H1 (cell line): ENCODE measurements around the gene GNB1. TPM values are rescaled to one million over a fixed set of nuclear protein-coding genes. Genes with fewer than 3 reads are reported as not detected.

Source experiments
- CTCF ChIA-PET: fragments of 300-600 bp; sonication (Branson Sonifier 250); formaldehyde crosslinking; loops from one replicate; lab custom pipeline; 2021; ENCODE audit not compliant: partially characterized antibody; lab: Charles Lee
- POLR2A ChIA-PET: fragments of 300-600 bp; sonication (Branson Sonifier 250); formaldehyde crosslinking; loops from one replicate; lab custom pipeline; 2021; ENCODE audit warnings: inconsistent platforms; ENCODE audit not compliant: partially characterized antibody; lab: Charles Lee
- DNase-seq, 2 experiments: peaks; one replicate each; pipeline versions ENCODE4 v3.0.0 to v3.0.0-alpha.2; 2010 to 2022; ENCODE audit warnings: low spot score in 2 of 2, low read depth in 1 of 2, mixed read lengths in 1 of 2
- FAIRE-seq: peaks from 2 replicates; lab custom pipeline; 2011; peaks lifted over from hg19 to GRCh38; lab: Jason Lieb, UNC
- H2AFZ ChIP-seq: 2 replicates; pipeline ENCODE4 v1.8.1; 2012; ENCODE audit warnings: low read length, inconsistent platforms
- H2AK5ac ChIP-seq: 2 replicates; pipeline ENCODE4 v1.6.1; 2013; ENCODE audit warnings: low read depth, low read length
- H2BK120ac ChIP-seq: replicated peaks from 2 replicates; pipeline ENCODE3; 2013; ENCODE audit warnings: low read depth, low read length, inconsistent platforms
- H2BK12ac ChIP-seq: 2 replicates; pipeline ENCODE4 v1.6.1; 2013; ENCODE audit warnings: low read depth, low read length
- H2BK15ac ChIP-seq: 2 replicates; pipeline ENCODE4 v1.6.1; 2013; ENCODE audit warnings: low read length
- H2BK20ac ChIP-seq: 2 replicates; pipeline ENCODE4 v1.6.1; 2013; ENCODE audit warnings: low read length
- H2BK5ac ChIP-seq: 2 replicates; pipeline ENCODE4 v1.6.1; 2013; ENCODE audit warnings: low read depth, low read length
- H3K14ac ChIP-seq: 2 replicates; pipeline ENCODE4 v1.6.1; 2013; ENCODE audit warnings: inconsistent platforms; ENCODE audit not compliant: insufficient read length
- H3K18ac ChIP-seq: 2 replicates; pipeline ENCODE4 v1.6.1; 2013; ENCODE audit warnings: low read length; ENCODE audit errors: extremely low read depth
- H3K23ac ChIP-seq: 2 replicates; pipeline ENCODE4 v1.6.1; 2013; ENCODE audit warnings: inconsistent platforms; ENCODE audit not compliant: insufficient read length
- H3K23me2 ChIP-seq: 2 replicates; pipeline ENCODE4 v1.6.1; 2013; ENCODE audit warnings: low read depth, low read length
- H3K27ac ChIP-seq: 2 replicates; pipeline ENCODE4 v1.6.1; 2011; ENCODE audit warnings: low read depth, low read length, inconsistent platforms
- H3K27me3 ChIP-seq, 4 experiments: replicated peaks in 1 of 4; 1 replicate in 1 of 4; 2 replicates in 3 of 4; pipeline versions ENCODE4 v1.6.1 to v1.8.1; 2011 to 2013; ENCODE audit warnings: low read length in 3 of 4, mild to moderate bottlenecking in 3 of 4, inconsistent platforms in 2 of 4, mixed read lengths in 2 of 4, moderate library complexity in 1 of 4; ENCODE audit not compliant: control insufficient read depth in 3 of 4, insufficient read depth in 3 of 4; ENCODE audit errors: extremely low read depth in 1 of 4
- H3K36me3 ChIP-seq, 4 experiments: 2 replicates each; pipeline versions ENCODE4 v1.6.1 to v1.8.1; 2011 to 2013; ENCODE audit warnings: mild to moderate bottlenecking in 4 of 4, low read length in 3 of 4, moderate library complexity in 2 of 4, control low read depth in 1 of 4, inconsistent platforms in 1 of 4; ENCODE audit not compliant: insufficient read depth in 4 of 4, control insufficient read depth in 2 of 4
- H3K4ac ChIP-seq: replicated peaks from 2 replicates; pipeline ENCODE3; 2013; ENCODE audit warnings: low read length, low read depth, mixed read lengths, inconsistent platforms; ENCODE audit not compliant: insufficient read length
- H3K4me1 ChIP-seq, 4 experiments: replicated peaks in 1 of 4; 1 replicate in 1 of 4; 2 replicates in 3 of 4; pipeline versions ENCODE4 v1.6.1 to v1.8.1; 2011 to 2013; ENCODE audit warnings: low read length in 3 of 4, inconsistent platforms in 2 of 4, mixed read lengths in 1 of 4; ENCODE audit not compliant: insufficient read depth in 4 of 4, control insufficient read depth in 3 of 4
- H3K4me2 ChIP-seq, 2 experiments: 2 replicates each; pipeline versions ENCODE4 v1.6.1 to v1.8.1; 2011 to 2013; ENCODE audit warnings: low read depth in 2 of 2, low read length in 2 of 2, control low read depth in 1 of 2, inconsistent platforms in 1 of 2, mild to moderate bottlenecking in 1 of 2; ENCODE audit not compliant: insufficient read depth in 1 of 2
- H3K4me3 ChIP-seq, 4 experiments: fragments of 200-600, 300-600 bp in 1 of 4; sonication (generic), shearing (Covaris generic), sonication (Bioruptor Twin) in 1 of 4; 2 replicates each; pipeline versions ENCODE4 v1.5.1 to v1.8.1; 2011 to 2016; ENCODE audit warnings: low read length in 4 of 4, low read depth in 3 of 4, control low read depth in 2 of 4, inconsistent platforms in 2 of 4, mild to moderate bottlenecking in 2 of 4, mixed read lengths in 1 of 4, moderate library complexity in 1 of 4; ENCODE audit not compliant: insufficient read depth in 2 of 4; ENCODE audit errors: extremely low read depth in 1 of 4
- H3K56ac ChIP-seq: replicated peaks from 2 replicates; pipeline ENCODE3; 2013; ENCODE audit warnings: low read depth, mild to moderate bottlenecking, mixed read lengths, low read length, inconsistent platforms; ENCODE audit not compliant: insufficient read length
- H3K79me1 ChIP-seq: 2 replicates; pipeline ENCODE4 v1.6.1; 2013; ENCODE audit warnings: low read depth, low read length, control low read depth
- H3K79me2 ChIP-seq, 2 experiments: 2 replicates each; pipeline versions ENCODE4 v1.6.1 to v1.8.1; 2012 to 2013; ENCODE audit warnings: low read length in 2 of 2, mild to moderate bottlenecking in 2 of 2, inconsistent platforms in 1 of 2; ENCODE audit not compliant: insufficient read depth in 2 of 2, control insufficient read depth in 1 of 2
- H3K9ac ChIP-seq, 4 experiments: replicated peaks in 1 of 4; 1 replicate in 1 of 4; 2 replicates in 3 of 4; pipeline versions ENCODE4 v1.6.1 to v1.8.1; 2011 to 2013; ENCODE audit warnings: low read depth in 3 of 4, low read length in 3 of 4, control low read depth in 2 of 4, mild to moderate bottlenecking in 2 of 4, moderate library complexity in 2 of 4, inconsistent platforms in 1 of 4; ENCODE audit errors: extremely low read depth in 1 of 4
- H3K9me3 ChIP-seq, 2 experiments: 2 replicates each; pipeline versions ENCODE4 v1.6.1 to v1.8.1; 2012 to 2013; ENCODE audit warnings: mild to moderate bottlenecking in 2 of 2, moderate library complexity in 2 of 2, control low read depth in 1 of 2, inconsistent platforms in 1 of 2, low read depth in 1 of 2, low read length in 1 of 2, mixed read lengths in 1 of 2; ENCODE audit not compliant: insufficient read depth in 2 of 2
- H4K20me1 ChIP-seq, 2 experiments: replicated peaks in 1 of 2; 2 replicates each; pipeline versions ENCODE3 to v1.8.1; 2011 to 2013; ENCODE audit warnings: inconsistent platforms in 2 of 2, low read length in 2 of 2, mild to moderate bottlenecking in 1 of 2; ENCODE audit not compliant: insufficient read depth in 2 of 2, control insufficient read depth in 1 of 2
- H4K5ac ChIP-seq: 2 replicates; pipeline ENCODE4 v1.6.1; 2013; ENCODE audit warnings: low read length, low read depth, mixed read lengths, inconsistent platforms; ENCODE audit not compliant: insufficient read length
- H4K8ac ChIP-seq: 2 replicates; pipeline ENCODE4 v1.8.0; 2013; ENCODE audit warnings: mild to moderate bottlenecking, moderate library complexity, low read length, inconsistent platforms; ENCODE audit not compliant: insufficient read depth; ENCODE audit errors: extremely low read depth
- H4K91ac ChIP-seq: replicated peaks from 2 replicates; pipeline ENCODE3; 2013; ENCODE audit warnings: low read length, mixed read lengths, inconsistent platforms; ENCODE audit not compliant: insufficient read length
- CHD1 ChIP-seq: IDR thresholded peaks from 2 replicates; pipeline ENCODE4 v1.6.1; 2012; ENCODE audit warnings: low read depth, low read length, improper control_type of control experiment
- CREB1 ChIP-seq: IDR thresholded peaks from 2 replicates; pipeline ENCODE4 v1.6.1; 2012; ENCODE audit warnings: inconsistent platforms
- EP300 ChIP-seq, 2 experiments: IDR thresholded peaks; 1 replicate in 1 of 2; 2 replicates in 1 of 2; pipeline ENCODE4 v1.6.1; 2011 to 2012; ENCODE audit warnings: low read depth in 2 of 2, low read length in 2 of 2, mild to moderate bottlenecking in 2 of 2, borderline replicate concordance in 1 of 2, inconsistent platforms in 1 of 2, moderate library complexity in 1 of 2
- RNF2 ChIP-seq: fragments of 200-900, 300-1000 bp; sonication (generic); IDR thresholded peaks from 2 replicates; pipeline ENCODE4 v1.7.1; 2016; ENCODE audit warnings: borderline replicate concordance, low read depth, mild to moderate bottlenecking, antibody characterized with exemption, low read length; ENCODE audit not compliant: poor library complexity, severe bottlenecking; ENCODE audit errors: missing control alignments
- SP4 ChIP-seq: IDR thresholded peaks from 2 replicates; pipeline ENCODE4 v1.6.1; 2012; ENCODE audit warnings: low read length, inconsistent platforms
- SRF ChIP-seq: IDR thresholded peaks from 2 replicates; pipeline ENCODE4 v1.6.1; 2011; ENCODE audit warnings: mild to moderate bottlenecking, low read depth, low read length, moderate library complexity
- WGBS, 2 experiments: shearing (Covaris generic) in 1 of 2; methylation state at CpG; one replicate each; pipeline versions ENCODE4 v1.1.6 to v1.1.7; 2013 to 2015; ENCODE audit warnings: low lambda C conversion rate in 2 of 2, mixed read lengths in 2 of 2, inconsistent platforms in 1 of 2, low coverage in 1 of 2, missing lambda C conversion rate in 1 of 2; ENCODE audit not compliant: insufficient replicate concordance in 2 of 2, insufficient coverage in 1 of 2, insufficient read length in 1 of 2; ENCODE audit errors: extremely low coverage in 1 of 2, missing lambda C conversion rate in 1 of 2; 5-methylcytosine and 5-hydroxymethylcytosine counted together
- polyA plus RNA-seq, 7 experiments: library from polyadenylated mRNA; depleted of rRNA in 3 of 7; stranded (reverse) in 5 of 7; unstranded in 2 of 7; fragments of >200 nt in 5 of 7; fragments of 200-250 nt in 2 of 7; gene quantifications; 1 replicate in 5 of 7; 2 replicates in 1 of 7; 4 replicates in 1 of 7; pipeline versions ENCODE4 v1.2.1 to v1.2.3, GENCODE V29; 2011 to 2013; ENCODE audit warnings: missing spikeins in 2 of 7, mixed read lengths in 2 of 7
- total RNA-seq: library from RNA; stranded (reverse); fragmentation: NEBNext Ultra II Directional; extraction: Animal tissue kit (Norgen Biotek cat#: 25700); gene quantifications from 2 replicates; pipeline ENCODE4 v1.2.1, GENCODE V29; 2021

The GNB1 gene
- total and polyA plus RNA-seq, 2 of the 8 experiments (the other 6 are each of a cell fraction or from before 2014, with no cell fraction given), result 343 to 382 TPM

DNA sequence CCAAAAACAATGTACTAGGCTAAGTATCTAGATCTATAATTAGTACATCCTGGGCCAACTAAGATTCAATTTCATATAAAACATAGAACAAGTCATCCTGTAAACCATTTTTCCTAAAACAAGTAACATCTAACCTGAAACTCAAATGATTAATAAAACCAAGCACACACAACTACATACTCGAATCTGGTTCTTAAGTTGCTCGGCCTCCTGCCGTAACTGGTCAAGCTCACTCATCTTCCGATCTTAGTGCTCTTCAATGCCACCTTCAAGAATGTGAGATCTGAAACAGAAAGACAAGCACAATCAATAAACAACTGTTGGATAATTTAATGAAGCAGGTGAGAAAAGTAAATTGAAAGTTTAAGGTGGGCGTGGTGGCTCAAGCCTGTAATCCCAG lies 65.7 kb downstream of the GNB1 start:
- CTCF ChIA-PET, result interaction anchor here (2.6 to 2.9 kb wide), 2 partner anchors 29 to 80 kb away, joined by 10 to 11 read pairs; no protein-coding TSS in a partner anchor
- TF ChIP-seq RNF2 (no peak), EP300 (IDR thresholded peaks at IDR 0.05; ENCODE audit: borderline replicate concordance in 1 of 2, low read depth in 2 of 2, low read length in 2 of 2) (no peak), SRF (no peak), SP4 (no peak), CHD1 (no peak), CREB1 (no peak)

More for the DNA sequence above, 65.7 kb downstream of the GNB1 start:
- Histone ChIP-seq H4K8ac (no peak overlapping the region), H3K56ac (no peak overlapping the region), H3K4me1 (no peaks in the 10 kb centered on the region; a peak in 1 of 7 replicates), H3K27ac (no peak overlapping the region), H4K91ac (no peak overlapping the region), H3K18ac (no peak overlapping the region), H2BK15ac (no peak overlapping the region), H4K5ac (no peak overlapping the region), H3K9ac (no peak overlapping the region), H2BK120ac (no peak overlapping the region), H3K4me3 (no peak overlapping the region), H3K4ac (no peak overlapping the region), H3K79me2 (peaks cover 3 to 39% of the 10 kb centered on the region in 2 experiments; a peak in 2 of 4 replicates), H2AK5ac (no peak overlapping the region), H3K23ac (no peak overlapping the region), H3K9me3 (no peaks in the 10 kb centered on the region), H3K14ac (no peak overlapping the region), H3K36me3 (peaks cover 0 to 37% (median 9%) of the 10 kb centered on the region in 4 experiments; a peak in 5 of 8 replicates), H3K23me2 (no peaks in the 10 kb centered on the region), H3K27me3 (no peaks in the 10 kb centered on the region), H4K20me1 (peaks cover 2 to 13% of the 10 kb centered on the region in 2 experiments), H2BK20ac (no peak overlapping the region), H2BK5ac (no peak overlapping the region), H2AFZ (no peak overlapping the region), H3K79me1 (peaks cover 7% of the 10 kb centered on the region), H2BK12ac (no peak overlapping the region), H3K4me2 (no peak overlapping the region)
- POLR2A ChIA-PET, result no interaction called here
- 92% methylated on average over 5 of the region's 5 CpGs; no CpG with 5 or more reads in 1 of the 2 experiments for WGBS, 2 experiments
- FAIRE-seq, result no peak
- no peak for DNase-seq
